ENCODE data around the gene GIGYF1.

GRCh38 chr7:100641860-100642533, 52.1 kb downstream of the GIGYF1 start:
- TF ChIP-seq, protein P1, sequence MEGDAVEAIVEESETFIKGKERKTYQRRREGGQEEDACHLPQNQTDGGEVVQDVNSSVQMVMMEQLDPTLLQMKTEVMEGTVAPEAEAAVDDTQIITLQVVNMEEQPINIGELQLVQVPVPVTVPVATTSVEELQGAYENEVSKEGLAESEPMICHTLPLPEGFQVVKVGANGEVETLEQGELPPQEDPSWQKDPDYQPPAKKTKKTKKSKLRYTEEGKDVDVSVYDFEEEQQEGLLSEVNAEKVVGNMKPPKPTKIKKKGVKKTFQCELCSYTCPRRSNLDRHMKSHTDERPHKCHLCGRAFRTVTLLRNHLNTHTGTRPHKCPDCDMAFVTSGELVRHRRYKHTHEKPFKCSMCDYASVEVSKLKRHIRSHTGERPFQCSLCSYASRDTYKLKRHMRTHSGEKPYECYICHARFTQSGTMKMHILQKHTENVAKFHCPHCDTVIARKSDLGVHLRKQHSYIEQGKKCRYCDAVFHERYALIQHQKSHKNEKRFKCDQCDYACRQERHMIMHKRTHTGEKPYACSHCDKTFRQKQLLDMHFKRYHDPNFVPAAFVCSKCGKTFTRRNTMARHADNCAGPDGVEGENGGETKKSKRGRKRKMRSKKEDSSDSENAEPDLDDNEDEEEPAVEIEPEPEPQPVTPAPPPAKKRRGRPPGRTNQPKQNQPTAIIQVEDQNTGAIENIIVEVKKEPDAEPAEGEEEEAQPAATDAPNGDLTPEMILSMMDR (IDR thresholded peaks at IDR 0.05) = no peak
- TF ChIP-seq POLR2A (IDR thresholded peaks at IDR 0.05) = no peak

Data from esophagus squamous epithelium (tissue), 4 donors.